ENCODE results near the gene CCDC6.

GRCh38 chr10:59864141-59864962, 42.0 kb downstream of the CCDC6 start:
- TF ChIP-seq EZH2 (IDR thresholded peaks at IDR 0.05; ENCODE audit: low read length) (no peak), CTCF (optimal IDR thresholded peaks at IDR 0.05 in 1 of 3, IDR thresholded peaks at IDR 0.05 in 1 of 3, conservative IDR thresholded peaks at IDR 0.05 in 1 of 3; ENCODE audit: extremely low read depth in 1 of 3, insufficient read depth in 2 of 3, low read length in 3 of 3) (no peak)

All from keratinocyte (primary cell).